Measurements from ENCODE around the gene CPNE2.

DNA sequence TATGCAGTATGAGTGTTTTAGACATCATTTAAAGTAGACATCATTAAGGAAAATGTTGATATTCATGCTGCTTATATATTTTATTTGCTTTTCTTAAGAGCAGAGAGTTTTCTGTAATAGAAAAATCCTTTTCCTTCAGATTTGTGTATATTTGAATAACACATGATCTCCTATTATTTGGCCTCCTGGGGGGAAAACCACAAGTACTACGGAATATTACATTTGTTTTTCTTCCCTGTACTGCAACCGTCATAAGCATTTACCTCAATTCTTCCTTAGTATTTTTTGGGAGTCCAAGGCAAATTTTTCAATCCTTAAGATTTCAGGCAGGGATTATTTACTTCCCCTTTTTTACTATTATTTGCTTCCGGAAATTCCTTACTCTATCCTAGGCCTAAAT lies 99.8 kb downstream of the CPNE2 start:
- TF ChIP-seq, protein P1, sequence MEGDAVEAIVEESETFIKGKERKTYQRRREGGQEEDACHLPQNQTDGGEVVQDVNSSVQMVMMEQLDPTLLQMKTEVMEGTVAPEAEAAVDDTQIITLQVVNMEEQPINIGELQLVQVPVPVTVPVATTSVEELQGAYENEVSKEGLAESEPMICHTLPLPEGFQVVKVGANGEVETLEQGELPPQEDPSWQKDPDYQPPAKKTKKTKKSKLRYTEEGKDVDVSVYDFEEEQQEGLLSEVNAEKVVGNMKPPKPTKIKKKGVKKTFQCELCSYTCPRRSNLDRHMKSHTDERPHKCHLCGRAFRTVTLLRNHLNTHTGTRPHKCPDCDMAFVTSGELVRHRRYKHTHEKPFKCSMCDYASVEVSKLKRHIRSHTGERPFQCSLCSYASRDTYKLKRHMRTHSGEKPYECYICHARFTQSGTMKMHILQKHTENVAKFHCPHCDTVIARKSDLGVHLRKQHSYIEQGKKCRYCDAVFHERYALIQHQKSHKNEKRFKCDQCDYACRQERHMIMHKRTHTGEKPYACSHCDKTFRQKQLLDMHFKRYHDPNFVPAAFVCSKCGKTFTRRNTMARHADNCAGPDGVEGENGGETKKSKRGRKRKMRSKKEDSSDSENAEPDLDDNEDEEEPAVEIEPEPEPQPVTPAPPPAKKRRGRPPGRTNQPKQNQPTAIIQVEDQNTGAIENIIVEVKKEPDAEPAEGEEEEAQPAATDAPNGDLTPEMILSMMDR (IDR thresholded peaks at IDR 0.05; ENCODE audit: borderline replicate concordance, extremely low read depth, low read length, poor library complexity, severe bottlenecking) = no peak
- no peak for TF ChIP-seq EZH2 (IDR thresholded peaks at IDR 0.05; ENCODE audit: borderline replicate concordance, low read depth, low read length, severe bottlenecking)

Measured in DND-41 (cell line).